ENCODE results near the gene SCAMP1. TPM values are rescaled to one million over a fixed set of nuclear protein-coding genes. Genes with fewer than 3 reads are reported as not detected.

SCAMP1 gene
- polyA plus RNA-seq, 3 donors = 5.4 to 52.4 (median 47.8) TPM

- H3K36me3 Mint-ChIP-seq = peaks cover 11 to 29% of the 10 kb centered on the region in 2 donors
- Histone ChIP-seq H3K27ac (ENCODE audit: low read depth in 1 of 2, low read length in 2 of 2) (no peak overlapping the region), H3K9ac (ENCODE audit: insufficient read depth, low read length, poor library complexity, severe bottlenecking) (no peak overlapping the region), H4K20me1 (ENCODE audit: insufficient read depth, low read length) (no peaks in the 10 kb centered on the region), H3K36me3 (replicated peaks in 1 of 2; ENCODE audit: control insufficient read depth in 1 of 2, insufficient read depth in 2 of 2, low read length in 2 of 2) (no peaks in the 10 kb centered on the region), H2AFZ (ENCODE audit: insufficient read depth, low read depth, low read length, poor library complexity, severe bottlenecking) (no peak overlapping the region), H3K27me3 (ENCODE audit: control insufficient read depth in 2 of 2, insufficient read depth in 2 of 2, low read length in 2 of 2) (no peaks in the 10 kb centered on the region), H3K4me1 (ENCODE audit: control insufficient read depth in 1 of 2, insufficient read depth in 2 of 2, low read length in 2 of 2) (peaks cover 25 to 27% of the 10 kb centered on the region in 2 donors), H3K9me3 (replicated peaks in 1 of 2; ENCODE audit: control insufficient read depth in 1 of 2, insufficient read depth in 1 of 2, low read length in 2 of 2) (no peaks in the 10 kb centered on the region), H3K79me2 (ENCODE audit: insufficient read depth, low read length) (no peaks in the 10 kb centered on the region), H3K4me2 (replicated peaks; ENCODE audit: extremely low read depth, low read length, poor library complexity, severe bottlenecking) (no peak overlapping the region), H3K4me3 (replicated peaks in 1 of 3; ENCODE audit: low read depth in 2 of 3, low read length in 3 of 3) (no peak overlapping the region)
- TF ChIP-seq CTCF (IDR thresholded peaks at IDR 0.05) = no peak
- H3K4me3 Mint-ChIP-seq = no peak overlapping the region
- peaks cover 0 to 10% (median 4%) of the 10 kb centered on the region in 7 donors for H3K9me3 Mint-ChIP-seq
- intact Hi-C loops (cut with micrococcal nuclease) = no loop called here
- H3K27ac Mint-ChIP-seq = no peak overlapping the region
- 93% methylated on average over 3 of the region's 3 CpGs for WGBS (ENCODE audit: insufficient coverage)
- peaks cover 30% of the 10 kb centered on the region for H3K4me1 Mint-ChIP-seq
- peaks cover 0 to 2% (median 2%) of the 10 kb centered on the region in 3 donors for H3K27me3 Mint-ChIP-seq (ENCODE audit: low read depth in 3 of 3)
- no peak for DNase-seq
Measured at GRCh38 chr5:78515670-78516069, 155.3 kb downstream of the SCAMP1 start.

- H3K9me3 Mint-ChIP-seq = peaks cover 0 to 6% (median 0%) of the 10 kb centered on the region in 7 donors
- intact Hi-C loops (cut with micrococcal nuclease) = no loop called here
- no peak for TF ChIP-seq CTCF (IDR thresholded peaks at IDR 0.05)
- H3K27me3 Mint-ChIP-seq (ENCODE audit: low read depth in 3 of 3) = peaks cover 0 to 3% (median 2%) of the 10 kb centered on the region in 3 donors
- H3K9ac ChIP-seq (ENCODE audit: insufficient read depth, low read length, poor library complexity, severe bottlenecking) = no peak overlapping the region
- H3K4me3 ChIP-seq (replicated peaks in 1 of 3; ENCODE audit: low read depth in 2 of 3, low read length in 3 of 3) = no peak overlapping the region
- H3K79me2 ChIP-seq (ENCODE audit: insufficient read depth, low read length) = no peaks in the 10 kb centered on the region
- H3K27me3 ChIP-seq (ENCODE audit: control insufficient read depth in 2 of 2, insufficient read depth in 2 of 2, low read length in 2 of 2) = no peaks in the 10 kb centered on the region
- no peaks in the 10 kb centered on the region for H3K9me3 ChIP-seq (replicated peaks in 1 of 2; ENCODE audit: control insufficient read depth in 1 of 2, insufficient read depth in 1 of 2, low read length in 2 of 2)
- no peaks in the 10 kb centered on the region for H3K4me1 ChIP-seq (ENCODE audit: control insufficient read depth in 1 of 2, insufficient read depth in 2 of 2, low read length in 2 of 2)
- DNase-seq = no peak
- H3K4me1 Mint-ChIP-seq = peaks cover 2% of the 10 kb centered on the region
- no peaks in the 10 kb centered on the region for H4K20me1 ChIP-seq (ENCODE audit: insufficient read depth, low read length)
- H3K4me2 ChIP-seq (replicated peaks; ENCODE audit: extremely low read depth, low read length, poor library complexity, severe bottlenecking) = no peak overlapping the region
- no peak overlapping the region for H3K27ac Mint-ChIP-seq
- peaks cover 18 to 31% of the 10 kb centered on the region in 2 donors for H3K36me3 Mint-ChIP-seq
- H3K4me3 Mint-ChIP-seq = no peak overlapping the region
- WGBS (ENCODE audit: insufficient coverage) = 92% methylated on average over 5 of the region's 14 CpGs
- no peak overlapping the region for H2AFZ ChIP-seq (ENCODE audit: insufficient read depth, low read depth, low read length, poor library complexity, severe bottlenecking)
- H3K27ac ChIP-seq (ENCODE audit: low read depth in 1 of 2, low read length in 2 of 2) = no peak overlapping the region
- H3K36me3 ChIP-seq (replicated peaks in 1 of 2; ENCODE audit: control insufficient read depth in 1 of 2, insufficient read depth in 2 of 2, low read length in 2 of 2) = no peaks in the 10 kb centered on the region
Measured at GRCh38 chr5:78518365-78519197, 158.2 kb downstream of the SCAMP1 start.

All from CD14-positive monocyte (primary cell).